Stimulated activated CD4-positive, alpha-beta T cell treated with anti-CD3 and anti-CD28 coated beads, Interleukin-4, amount 100 ng/mL, for 48 hours (primary cell): Measurements from ENCODE around the gene KRTAP10-6.
"Not testable (repeated sequence)": the region's sequence is repeated elsewhere in the genome, so short reads cannot be mapped to it uniquely, and the experiment has no call there.

Experiments used
- DNase-seq, 2 donors: peaks; one replicate each; pipeline ENCODE4 v3.0.0-alpha.2; 2020; ENCODE audit warnings: low read depth in 2 of 2

KRTAP10-6 gene

GRCh38 chr21:44558695-44559094, 33.6 kb downstream of the KRTAP10-6 start, which contains the start of gene KRTAP10-3:
KRTAP10-3 (minus strand) TSS chr21:44558795; CDS start chr21:44558715, 80 bp downstream.
- no peak for DNase-seq

DNA sequence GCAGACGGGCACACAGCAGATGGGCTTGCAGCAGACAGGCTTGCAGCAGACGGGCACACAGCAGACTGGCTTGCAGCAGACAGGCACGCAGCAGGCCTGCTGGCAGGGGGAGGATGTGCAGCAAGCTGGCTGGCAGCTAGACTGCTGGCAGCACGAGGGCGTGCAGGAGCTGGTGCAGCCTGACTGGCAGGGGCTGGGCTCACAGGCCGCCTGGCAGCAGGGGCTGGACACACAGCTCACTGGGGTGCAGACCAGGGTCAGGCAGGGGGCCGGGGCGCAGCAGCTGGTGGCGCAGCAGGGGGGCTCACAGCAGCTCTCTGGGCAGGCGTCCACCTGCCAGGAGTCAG, 34.0 kb downstream of the KRTAP10-6 start:
- DNase-seq: not testable (repeated sequence)

DNA sequence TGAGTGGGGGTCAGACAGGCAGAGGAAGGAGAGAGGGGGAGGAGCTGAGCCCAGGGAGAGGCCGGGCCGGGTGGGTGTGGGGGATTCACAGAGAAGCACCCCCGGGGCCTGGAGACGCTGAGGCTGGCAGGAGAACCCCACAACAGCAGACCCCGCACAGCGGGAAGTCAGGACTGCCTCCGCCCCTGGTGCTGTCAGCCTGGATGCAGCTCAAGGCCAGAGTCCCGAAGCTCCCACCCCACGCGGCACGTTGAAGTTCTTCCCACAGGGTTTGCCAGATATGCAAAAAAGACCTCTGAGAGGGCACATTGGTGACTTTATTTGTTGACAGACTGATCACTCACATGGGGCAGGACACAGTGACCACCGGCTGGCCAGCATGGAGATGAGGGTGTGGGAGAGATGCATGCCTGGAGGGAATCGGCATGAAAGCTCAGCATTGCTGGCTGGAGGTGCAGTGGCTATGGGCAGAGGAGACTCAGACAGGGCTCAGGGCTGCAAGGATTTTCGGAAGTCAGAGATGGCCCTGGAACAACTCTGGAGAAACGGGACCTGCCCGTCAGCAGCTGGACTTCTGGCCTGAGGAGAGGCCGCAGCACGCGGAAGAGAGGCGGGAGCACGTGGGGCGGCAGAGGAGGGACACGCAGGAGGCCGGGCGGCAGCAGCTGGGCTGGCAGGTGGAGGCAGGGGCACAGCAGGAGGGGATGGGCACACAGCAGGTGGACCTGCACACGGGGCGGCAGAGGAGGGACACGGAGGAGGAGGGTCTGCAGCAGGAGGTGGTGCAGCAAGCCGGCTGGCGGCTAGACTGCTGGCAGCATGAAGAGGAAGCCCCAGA, 34.6 kb downstream of the KRTAP10-6 start:
- DNase-seq: no peak

DNA sequence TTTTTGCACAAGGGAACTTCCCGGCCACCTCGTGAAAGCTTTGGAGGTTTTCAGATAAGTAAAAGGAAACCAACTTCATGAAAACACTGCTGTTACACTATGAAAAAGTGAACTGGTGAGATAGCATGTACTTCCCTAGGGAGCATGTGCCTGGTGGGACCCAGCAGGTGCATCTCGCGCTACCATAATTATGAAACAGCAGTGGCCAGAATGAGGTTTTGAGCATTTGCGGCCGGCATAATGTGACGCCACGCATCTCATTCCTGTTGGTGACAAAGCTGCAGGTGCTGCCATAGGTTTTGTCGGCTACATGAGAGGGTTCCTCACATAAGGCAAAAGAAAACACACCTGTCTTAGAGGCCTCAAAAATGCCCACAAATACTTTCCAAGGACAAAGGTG, 35.4 kb downstream of the KRTAP10-6 start:
- DNase-seq: no peak

GRCh38 chr21:44555200-44555875, 37.0 kb downstream of the KRTAP10-6 start:
- no peak for DNase-seq

GRCh38 chr21:44552681-44553080, 39.6 kb downstream of the KRTAP10-6 start:
- no peak for DNase-seq

GRCh38 chr21:44552136-44552535, 40.2 kb downstream of the KRTAP10-6 start:
- DNase-seq: no peak

GRCh38 chr21:44551340-44551961, 40.9 kb downstream of the KRTAP10-6 start, which contains the start of gene KRTAP10-2:
KRTAP10-2 (minus strand) TSS chr21:44551505; CDS start chr21:44551458, 47 bp downstream.
- no peak for DNase-seq

DNA sequence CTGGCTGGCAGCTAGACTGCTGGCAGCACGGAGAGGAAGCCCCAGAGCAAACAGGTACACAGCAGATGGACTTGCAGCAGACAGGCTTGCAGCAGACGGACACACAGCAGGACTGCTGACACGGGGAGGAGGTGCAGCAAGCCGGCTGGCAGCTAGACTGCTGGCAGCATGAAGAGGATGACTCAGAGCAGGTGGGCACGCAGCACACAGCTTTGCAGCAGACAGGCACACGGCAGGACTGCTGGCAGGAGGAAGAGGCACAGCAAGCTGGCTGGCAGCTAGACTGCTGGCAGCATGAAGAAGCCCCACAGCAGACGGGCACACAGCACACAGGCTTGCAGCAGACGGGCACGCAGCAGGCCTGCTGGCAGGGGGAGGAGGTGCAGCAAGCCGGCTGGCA, 41.5 kb downstream of the KRTAP10-6 start:
- no peak for DNase-seq

- DNase-seq: not testable (repeated sequence)
Observed at GRCh38 chr21:44550285-44550684, 42.0 kb downstream of the KRTAP10-6 start.

GRCh38 chr21:44549525-44550211, 42.6 kb downstream of the KRTAP10-6 start:
- DNase-seq: no peak

DNA sequence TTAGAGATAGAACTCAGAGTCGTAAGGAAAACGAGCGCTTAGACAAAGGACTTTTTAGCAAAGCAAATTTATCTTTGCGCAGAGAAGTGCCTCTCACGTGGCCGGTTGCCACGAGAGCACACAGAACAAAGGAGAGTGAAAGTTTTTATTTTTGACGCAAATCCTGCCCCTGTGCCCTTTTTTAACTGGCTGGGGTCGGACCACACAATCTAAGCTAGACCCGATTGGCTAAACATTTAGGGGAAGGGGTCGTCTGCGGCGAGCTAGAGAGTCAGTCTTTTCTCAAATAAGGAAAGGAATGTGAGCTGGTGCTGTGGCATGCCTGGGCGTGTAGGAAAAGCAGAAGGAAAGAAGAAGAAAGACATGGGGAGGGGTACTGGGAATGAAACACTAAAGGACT, 43.4 kb downstream of the KRTAP10-6 start:
- DNase-seq: no peak

DNA sequence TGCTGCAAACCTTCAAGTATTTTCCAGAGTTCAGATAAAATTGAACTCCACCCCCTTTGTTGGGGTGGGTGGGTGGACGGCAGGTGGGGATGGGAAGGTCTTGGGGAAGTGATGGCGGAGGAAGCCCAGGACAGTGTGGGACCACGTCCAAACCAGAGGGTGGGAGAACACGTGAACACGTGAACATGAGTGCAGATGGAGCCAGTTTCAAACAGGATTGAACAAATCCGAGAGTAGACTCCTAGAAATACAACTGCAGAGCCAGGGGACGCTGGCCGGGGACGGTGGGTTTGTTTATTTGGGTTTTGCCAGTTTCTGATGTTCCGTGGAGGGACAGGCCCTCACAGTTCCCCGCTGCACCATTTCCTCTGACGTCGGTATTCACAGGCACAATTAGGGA, 43.9 kb downstream of the KRTAP10-6 start:
- no peak for DNase-seq

- no peak for DNase-seq
Observed at GRCh38 chr21:44547656-44548331, 44.5 kb downstream of the KRTAP10-6 start.

- DNase-seq: no peak
Observed at GRCh38 chr21:44544566-44544965, 47.7 kb downstream of the KRTAP10-6 start.

DNA sequence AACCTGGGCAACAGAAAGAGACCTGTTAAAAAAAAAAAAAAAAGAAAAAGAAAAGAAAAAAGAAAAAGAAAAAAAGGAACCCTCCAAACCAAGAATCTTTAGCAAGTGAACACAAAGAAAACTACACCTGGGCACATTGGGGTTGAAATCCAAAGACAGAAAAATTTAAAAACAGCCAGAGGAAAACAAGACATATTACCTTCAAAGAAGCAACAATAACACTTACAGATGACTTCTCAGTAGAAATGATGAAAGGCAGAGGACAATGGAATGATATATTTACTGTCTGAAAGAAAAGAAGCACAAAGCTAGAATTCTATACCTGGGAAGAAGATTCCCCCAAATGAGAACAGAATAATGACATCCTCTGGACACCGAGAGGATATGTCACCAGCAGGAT, 49.6 kb downstream of the KRTAP10-6 start:
- no peak for DNase-seq
